ENCODE results near the gene SESN3. TPM values are rescaled to one million over a fixed set of nuclear protein-coding genes. Genes with fewer than 3 reads are reported as not detected.

The SESN3 gene
- total RNA-seq, 1 experiment from 2014 or later: 1.4 TPM

GRCh38 chr11:95192717-95193116 lies 38.3 kb downstream of the SESN3 start:
- TF ChIP-seq POLR2AphosphoS5 (IDR thresholded peaks at IDR 0.05; ENCODE audit: low read depth, low read length): no peak
- no peak for TF ChIP-seq TCF7L2 (IDR thresholded peaks at IDR 0.05; ENCODE audit: low read depth, low read length)
- TF ChIP-seq SIN3A (IDR thresholded peaks at IDR 0.05; ENCODE audit: borderline replicate concordance, insufficient read depth, low read depth, low read length): no peak
- TF ChIP-seq REST (IDR thresholded peaks at IDR 0.05; ENCODE audit: insufficient read depth in 1 of 2, low read depth in 2 of 2, low read length in 1 of 2): no peak
- TF ChIP-seq, protein P1, sequence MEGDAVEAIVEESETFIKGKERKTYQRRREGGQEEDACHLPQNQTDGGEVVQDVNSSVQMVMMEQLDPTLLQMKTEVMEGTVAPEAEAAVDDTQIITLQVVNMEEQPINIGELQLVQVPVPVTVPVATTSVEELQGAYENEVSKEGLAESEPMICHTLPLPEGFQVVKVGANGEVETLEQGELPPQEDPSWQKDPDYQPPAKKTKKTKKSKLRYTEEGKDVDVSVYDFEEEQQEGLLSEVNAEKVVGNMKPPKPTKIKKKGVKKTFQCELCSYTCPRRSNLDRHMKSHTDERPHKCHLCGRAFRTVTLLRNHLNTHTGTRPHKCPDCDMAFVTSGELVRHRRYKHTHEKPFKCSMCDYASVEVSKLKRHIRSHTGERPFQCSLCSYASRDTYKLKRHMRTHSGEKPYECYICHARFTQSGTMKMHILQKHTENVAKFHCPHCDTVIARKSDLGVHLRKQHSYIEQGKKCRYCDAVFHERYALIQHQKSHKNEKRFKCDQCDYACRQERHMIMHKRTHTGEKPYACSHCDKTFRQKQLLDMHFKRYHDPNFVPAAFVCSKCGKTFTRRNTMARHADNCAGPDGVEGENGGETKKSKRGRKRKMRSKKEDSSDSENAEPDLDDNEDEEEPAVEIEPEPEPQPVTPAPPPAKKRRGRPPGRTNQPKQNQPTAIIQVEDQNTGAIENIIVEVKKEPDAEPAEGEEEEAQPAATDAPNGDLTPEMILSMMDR (IDR thresholded peaks at IDR 0.05): no peak
- in situ Hi-C loops (cut with HindIII; ENCODE audit: low pct_unique_long_range_greater_than_20kb, low sequenced_read_pairs) (no loop called here), intact Hi-C loops (cut with micrococcal nuclease; ENCODE audit: unreplicated experiment) (no loop called here)
- ATAC-seq (no peak), DNase-seq (ENCODE audit: low read depth, low spot score) (no peak)
- ChIA-PET CTCF (no interaction called here), POLR2A (no interaction called here)
- Histone ChIP-seq H3K9me3 (ENCODE audit: control insufficient read depth, insufficient read depth, low read depth, low read length) (no peaks in the 10 kb centered on the region), H3K4me3 (ENCODE audit: low read depth in 2 of 2, low read length in 2 of 2) (no peak overlapping the region), H3K4me1 (ENCODE audit: control insufficient read depth, insufficient read depth, low read length) (no peaks in the 10 kb centered on the region), H3K27ac (ENCODE audit: low read length) (no peak overlapping the region), H3K27me3 (ENCODE audit: control insufficient read depth, insufficient read depth, low read length) (peaks cover 13% of the 10 kb centered on the region), H3K36me3 (ENCODE audit: control insufficient read depth, insufficient read depth, low read length) (no peaks in the 10 kb centered on the region)
- no TSS peak for BruUV-seq (replicated peaks)

DNA sequence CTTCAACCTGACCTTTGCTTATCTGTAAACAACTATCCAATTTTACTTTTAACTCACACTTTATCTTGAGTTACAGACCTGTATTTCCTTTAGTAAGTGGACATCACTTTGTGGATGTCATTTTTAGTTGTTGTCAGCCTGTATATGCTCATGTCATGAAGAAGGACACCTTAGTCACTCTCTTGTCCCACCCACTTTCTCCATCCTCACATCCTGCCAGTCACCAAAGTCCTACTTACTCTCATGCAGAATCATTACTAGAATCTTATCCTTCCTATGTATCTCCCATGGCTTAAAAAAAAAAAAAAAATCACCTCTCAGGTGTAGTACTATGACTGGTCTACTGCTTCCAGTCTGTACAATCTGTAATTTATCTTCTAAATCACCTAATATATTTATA lies 43.3 kb downstream of the SESN3 start:
- H3K4me3 ChIP-seq (ENCODE audit: low read depth in 2 of 2, low read length in 2 of 2): no peak overlapping the region
- ChIA-PET POLR2A (no interaction called here), CTCF (no interaction called here)
- no peaks in the 10 kb centered on the region for H3K36me3 ChIP-seq (ENCODE audit: control insufficient read depth, insufficient read depth, low read length)
- no peaks in the 10 kb centered on the region for H3K9me3 ChIP-seq (ENCODE audit: control insufficient read depth, insufficient read depth, low read depth, low read length)
- DNase-seq (ENCODE audit: low read depth, low spot score) (no peak), ATAC-seq (no peak)
- no peak overlapping the region for H3K27ac ChIP-seq (ENCODE audit: low read length)
- H3K4me1 ChIP-seq (ENCODE audit: control insufficient read depth, insufficient read depth, low read length): no peaks in the 10 kb centered on the region
- TF ChIP-seq SIN3A (IDR thresholded peaks at IDR 0.05; ENCODE audit: borderline replicate concordance, insufficient read depth, low read depth, low read length) (no peak), TCF7L2 (IDR thresholded peaks at IDR 0.05; ENCODE audit: low read depth, low read length) (no peak), REST (IDR thresholded peaks at IDR 0.05; ENCODE audit: insufficient read depth in 1 of 2, low read depth in 2 of 2, low read length in 1 of 2) (no peak), POLR2AphosphoS5 (IDR thresholded peaks at IDR 0.05; ENCODE audit: low read depth, low read length) (no peak)
- TF ChIP-seq, protein P1 (IDR thresholded peaks at IDR 0.05): no peak
- H3K27me3 ChIP-seq (ENCODE audit: control insufficient read depth, insufficient read depth, low read length): peaks cover 8% of the 10 kb centered on the region; the same call in 1 of the 2 replicates
- BruUV-seq (replicated peaks): no TSS peak
- intact Hi-C loops (cut with micrococcal nuclease; ENCODE audit: unreplicated experiment): no loop called here
- in situ Hi-C loops (cut with HindIII; ENCODE audit: low pct_unique_long_range_greater_than_20kb, low sequenced_read_pairs): no loop called here
